Activated CD4-positive, alpha-beta T cell treated with anti-CD3 and anti-CD28 coated beads, Interleukin-2, amount 50 U/mL, for 48 hours (primary cell): Measurements from ENCODE around the gene TSC1.
A peak's percentile ranks its signal among the peaks of the same experiment; 100 is the strongest.

Experiments
- DNase-seq, 2 experiments: peaks; one replicate each; pipeline ENCODE4 v3.0.0-alpha.2; 2020

Gene TSC1

DNA sequence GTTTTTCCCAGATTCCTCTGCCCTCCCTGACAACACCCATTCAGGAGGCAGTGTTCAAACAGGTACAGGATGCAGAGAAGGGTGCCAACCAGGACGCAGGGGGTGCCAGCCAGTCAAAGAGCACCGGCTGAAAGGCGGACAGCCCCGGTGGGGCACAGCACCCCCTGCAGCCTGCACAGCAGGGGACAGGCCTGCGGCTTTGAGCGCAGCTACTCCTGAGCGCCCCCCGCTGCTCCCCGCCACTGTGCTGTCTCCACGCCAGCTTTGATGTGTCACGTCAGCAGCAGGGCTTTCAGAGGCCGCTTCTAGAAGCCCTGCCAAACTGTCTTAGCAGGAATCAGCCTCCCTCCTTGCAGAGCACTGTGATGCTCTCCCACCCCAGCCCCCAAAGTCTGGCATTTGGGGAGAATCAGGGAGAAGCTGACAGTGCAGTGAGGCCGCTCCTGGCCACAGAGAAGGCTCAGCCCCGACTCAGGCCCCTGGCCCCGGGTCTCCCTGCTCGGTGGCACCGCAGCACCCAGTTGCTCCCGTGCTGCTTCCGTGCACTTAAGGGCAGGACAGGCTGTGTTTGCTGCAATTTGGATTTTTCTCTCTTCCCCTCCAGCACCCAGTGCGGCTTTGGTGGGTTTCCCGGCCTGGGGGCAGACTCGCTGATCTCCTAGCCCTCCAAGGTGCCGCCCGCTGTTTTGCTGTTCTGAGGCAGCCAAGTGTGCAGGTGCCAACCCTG lies 86.6 kb downstream of the TSC1 start:
- no peak for DNase-seq

- no peak for DNase-seq
Observed at GRCh38 chr9:132857031-132857430, 87.4 kb downstream of the TSC1 start.

- DNase-seq, result no peak
Observed at GRCh38 chr9:132855904-132856303, 88.5 kb downstream of the TSC1 start.

GRCh38 chr9:132854832-132855231 lies 89.6 kb downstream of the TSC1 start:
- no peak for DNase-seq

DNA sequence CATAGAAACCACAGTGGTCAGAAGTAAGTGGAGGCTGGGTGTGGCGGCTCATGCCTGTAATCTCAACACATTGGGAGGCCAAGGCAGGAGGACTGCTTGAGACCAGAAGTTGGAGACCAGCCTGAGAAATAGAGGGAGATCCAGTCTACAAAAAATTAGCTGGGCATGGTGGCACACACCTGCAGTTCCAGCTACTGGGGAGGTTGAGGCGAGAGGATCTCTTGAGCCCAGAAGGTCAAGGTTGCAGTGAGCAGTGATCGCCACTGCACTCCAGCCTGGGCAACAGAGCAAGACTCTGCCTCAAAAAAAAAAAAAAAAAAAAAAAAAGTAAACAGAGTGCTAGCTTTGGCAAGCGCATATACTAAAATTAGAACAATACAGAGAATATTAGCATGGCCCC lies 90.9 kb downstream of the TSC1 start:
- DNase-seq, result no peak

- peak in 1 of 2 experiments; percentile 6 for DNase-seq
Observed at GRCh38 chr9:132849185-132849706, 95.2 kb downstream of the TSC1 start.

DNA sequence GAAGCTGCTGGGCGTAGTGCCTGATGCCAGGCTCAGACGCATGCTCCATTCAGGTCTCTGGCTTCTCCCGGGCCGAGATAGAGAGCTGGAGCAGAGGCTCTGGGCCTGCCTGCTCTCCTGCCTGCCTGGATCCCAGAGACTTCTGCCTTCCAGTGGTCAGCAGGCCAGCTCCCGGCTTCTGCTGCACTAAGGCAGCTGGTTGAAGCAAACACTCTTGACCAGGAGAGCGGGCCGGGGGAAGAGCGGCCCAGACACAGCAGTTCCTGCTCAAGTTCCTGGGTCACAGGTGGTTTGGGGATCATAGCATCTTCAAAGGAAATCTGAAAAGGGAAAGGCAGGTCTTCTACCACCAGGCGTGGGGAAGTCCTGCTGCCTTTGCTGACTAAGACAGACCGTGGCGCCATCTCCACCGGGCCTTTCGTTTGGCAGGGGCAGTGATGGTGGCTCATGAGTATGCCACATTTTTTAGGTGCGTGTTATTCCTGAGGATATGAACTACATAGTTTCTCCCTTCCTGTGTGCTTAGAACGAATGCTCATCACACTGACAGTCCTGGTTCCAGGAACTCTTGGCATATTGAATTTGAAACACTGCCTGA lies 97.4 kb downstream of the TSC1 start:
- DNase-seq, result no peak

GRCh38 chr9:132846109-132846917 lies 98.1 kb downstream of the TSC1 start:
- DNase-seq, result no peak

- DNase-seq, result no peak
Observed at GRCh38 chr9:132842124-132843044, 102.0 kb downstream of the TSC1 start.
